GM18499 (cell line): ENCODE data around the gene DAD1.

Experiments used
- ATAC-seq: cut with Tn5 transposase; IDR thresholded peaks from one replicate; pipeline ENCODE4 v1.9.1; 2021; ENCODE audit warnings: moderate number of reproducible peaks; ENCODE audit not compliant: insufficient read depth, unreplicated experiment

DAD1 gene

DNA sequence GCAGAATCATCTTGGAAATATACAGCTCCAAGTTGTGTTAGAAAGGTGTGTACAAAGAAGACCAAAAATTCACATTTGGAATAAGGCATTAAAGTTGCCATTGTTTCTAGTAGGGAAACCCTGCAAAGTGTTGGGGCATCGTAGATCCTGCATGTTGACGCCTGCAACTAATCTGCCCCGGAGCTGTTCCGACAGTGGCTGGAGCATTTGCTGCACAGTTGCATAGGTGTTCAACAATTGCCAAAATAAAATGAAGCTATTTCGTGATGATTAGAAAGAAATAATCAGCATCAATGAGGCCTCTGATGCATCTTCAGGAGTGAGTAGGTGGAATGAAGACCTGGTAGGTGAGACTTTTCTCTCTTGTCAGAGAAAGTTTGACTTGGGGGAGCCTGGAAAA, 47.3 kb downstream of the DAD1 start:
- ATAC-seq = no peak

DNA sequence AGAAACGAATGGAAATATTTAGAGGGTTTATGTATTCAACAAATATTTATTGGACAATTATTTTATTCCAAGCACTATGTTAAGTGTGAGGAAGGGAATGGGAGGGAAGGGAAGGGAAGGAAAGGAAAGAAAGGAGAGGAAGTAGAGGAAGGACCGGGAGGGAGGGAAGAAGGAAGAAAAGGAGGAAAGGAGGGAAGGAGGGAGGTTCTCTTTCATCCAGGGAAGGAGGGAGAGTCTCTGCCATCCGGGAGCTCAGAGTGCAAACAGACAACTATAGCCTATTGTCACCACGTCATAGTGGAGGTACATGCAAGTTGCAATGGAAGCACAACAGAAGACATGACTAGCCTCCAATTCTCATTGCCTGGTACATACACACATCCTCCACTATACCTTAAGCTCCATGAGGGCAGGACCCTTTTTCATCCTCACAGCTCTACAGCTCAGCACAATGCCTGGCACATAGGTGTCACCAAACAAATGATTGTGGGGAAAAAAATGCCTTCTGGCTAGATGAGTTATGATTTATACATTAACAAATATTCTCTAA, 48.1 kb downstream of the DAD1 start:
- ATAC-seq = no peak

DNA sequence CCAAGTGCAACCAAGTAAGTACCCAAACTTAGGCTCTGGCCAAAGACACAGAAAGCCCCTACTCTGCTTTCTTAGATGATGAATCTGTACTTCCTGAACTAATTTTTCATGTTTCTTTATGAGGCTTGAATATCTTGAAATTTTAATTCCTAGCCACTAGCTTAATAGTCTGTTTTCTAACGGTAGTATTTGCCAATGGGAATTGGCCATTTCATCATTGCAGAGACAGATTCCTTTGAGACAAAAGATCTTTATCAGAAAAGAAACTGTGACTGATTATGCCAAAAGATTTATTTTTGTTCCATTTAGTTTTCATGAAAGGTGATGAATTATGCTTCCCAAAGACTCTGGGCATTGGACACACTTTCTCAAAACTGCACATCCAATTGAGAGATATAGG, 48.7 kb downstream of the DAD1 start:
- ATAC-seq = no peak

DNA sequence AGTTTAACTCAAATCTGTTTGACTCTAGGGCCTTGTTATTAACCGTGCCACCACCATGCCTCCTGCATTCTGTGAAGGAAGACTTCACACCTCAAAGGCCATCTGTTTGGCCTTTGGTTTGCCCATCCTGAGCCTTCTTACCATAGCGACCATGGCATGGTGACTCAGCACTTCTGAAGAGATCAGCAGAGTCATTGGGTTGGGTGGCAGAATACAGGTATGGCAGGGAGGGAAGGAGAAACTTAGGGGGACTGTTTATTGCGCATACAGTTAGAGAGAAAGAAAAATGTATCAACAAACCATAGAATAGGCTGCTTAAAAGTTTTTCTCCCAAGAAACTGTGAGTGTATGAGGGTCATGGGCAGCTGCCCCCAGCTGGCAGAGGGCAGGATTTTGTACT, 49.2 kb downstream of the DAD1 start:
- no peak for ATAC-seq

DNA sequence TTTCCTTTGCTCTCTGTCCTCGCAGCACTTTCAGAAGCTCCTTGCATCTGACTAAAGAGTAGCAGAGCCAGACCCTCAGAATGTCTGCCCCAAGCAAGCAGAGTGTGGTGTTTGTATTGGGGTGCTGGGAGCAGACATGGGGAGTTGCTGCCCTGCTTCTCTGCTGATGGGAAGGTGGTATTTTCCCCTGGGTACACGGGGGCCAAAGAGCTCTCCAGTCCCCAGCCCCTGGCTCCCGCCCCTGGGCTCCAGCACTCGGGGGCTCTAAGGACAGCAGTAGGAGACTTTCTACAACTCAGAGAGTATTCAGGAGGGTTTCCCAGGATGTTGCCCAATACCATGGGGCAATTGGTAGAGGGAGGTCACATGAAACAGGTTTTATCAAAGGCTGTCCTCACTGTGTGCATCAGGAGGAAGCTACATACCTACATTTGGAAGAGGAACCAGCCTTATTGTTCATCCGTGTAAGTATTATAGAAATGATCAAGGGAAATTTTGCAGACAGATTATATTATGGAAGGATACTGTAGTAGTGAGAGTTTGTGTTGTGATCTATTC, 50.3 kb downstream of the DAD1 start:
- ATAC-seq = no peak

DNA sequence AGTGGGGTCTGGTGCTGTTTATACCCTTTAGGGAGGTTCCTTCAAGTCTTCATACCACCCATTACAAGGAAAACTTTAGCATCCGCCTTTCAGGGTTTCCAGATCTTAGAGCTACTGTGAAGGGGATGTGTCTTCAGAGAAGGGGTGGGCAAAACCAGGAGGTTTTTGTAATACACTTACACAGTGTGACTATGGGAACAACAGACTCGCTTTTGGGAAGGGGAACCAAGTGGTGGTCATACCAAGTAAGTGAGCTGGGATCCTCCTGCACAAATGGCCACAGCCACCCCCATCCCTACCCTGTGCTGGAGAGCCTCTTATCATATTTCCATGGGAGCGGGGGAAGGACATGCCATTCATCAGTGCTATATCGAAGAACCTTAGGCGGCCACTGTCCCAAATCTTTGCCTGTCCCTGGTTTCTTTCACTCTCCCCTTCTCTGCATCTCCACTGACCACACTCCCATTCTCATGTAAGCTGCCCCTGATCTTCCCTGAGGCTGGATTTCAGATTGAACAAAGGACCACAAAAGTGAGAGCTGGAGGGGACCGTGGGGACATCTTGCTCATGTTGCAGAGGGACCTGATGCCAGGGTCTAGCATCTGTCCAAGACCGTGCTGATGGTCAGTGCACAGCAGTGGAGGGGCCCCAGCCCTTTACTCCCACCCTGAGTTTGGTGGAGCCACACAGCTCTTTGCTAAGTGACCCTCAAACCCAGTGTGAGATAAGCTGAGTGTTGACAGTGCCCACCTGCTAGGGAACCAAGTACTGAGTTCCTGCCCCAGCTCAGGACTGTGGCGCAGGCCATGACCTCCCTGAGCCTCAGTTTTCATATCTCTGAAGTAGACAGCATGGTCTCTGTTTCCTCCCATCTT, 51.4 kb downstream of the DAD1 start:
- ATAC-seq = no peak

DNA sequence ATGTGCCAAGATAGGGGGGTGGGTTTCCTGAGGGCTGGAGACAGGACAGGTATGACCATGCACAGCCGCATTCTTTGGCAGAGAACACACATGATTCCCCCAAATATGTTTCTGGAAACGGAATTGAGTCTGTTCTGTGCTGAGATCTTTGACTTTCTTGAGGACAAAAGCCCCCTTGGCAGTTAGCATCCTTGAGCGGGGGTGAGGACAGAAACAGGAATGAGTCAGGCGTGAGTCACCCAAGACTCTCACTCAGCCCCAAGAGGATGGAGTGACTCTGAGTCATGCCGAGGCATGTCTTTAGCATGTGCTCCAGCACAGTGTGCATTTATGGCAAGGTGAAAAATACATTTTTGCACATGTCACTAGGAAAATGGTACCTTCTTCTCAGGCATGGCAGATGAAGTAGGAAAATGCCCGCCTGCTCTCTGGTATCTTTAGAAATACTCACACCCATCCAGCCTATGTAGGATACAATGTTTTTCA, 52.1 kb downstream of the DAD1 start:
- peak; percentile 76 for ATAC-seq

DNA sequence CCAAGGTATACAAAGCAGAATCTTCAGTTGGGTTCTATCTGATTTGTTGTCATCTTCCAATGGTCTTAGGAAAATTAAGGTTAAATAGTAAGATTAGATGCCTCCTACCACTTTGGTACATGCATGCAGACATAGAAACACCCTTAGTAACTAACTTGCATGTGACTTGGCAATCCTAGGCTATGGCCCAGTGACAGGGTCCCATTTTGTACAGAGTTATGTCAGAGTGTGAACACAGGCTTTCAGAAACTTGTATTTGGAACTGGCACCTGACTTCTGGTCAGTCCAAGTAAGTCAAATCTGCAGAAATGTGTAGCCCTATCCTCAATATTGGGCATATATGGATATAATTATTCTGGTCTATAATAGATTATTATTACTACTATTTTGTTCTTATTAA, 53.1 kb downstream of the DAD1 start:
- no peak for ATAC-seq

DNA sequence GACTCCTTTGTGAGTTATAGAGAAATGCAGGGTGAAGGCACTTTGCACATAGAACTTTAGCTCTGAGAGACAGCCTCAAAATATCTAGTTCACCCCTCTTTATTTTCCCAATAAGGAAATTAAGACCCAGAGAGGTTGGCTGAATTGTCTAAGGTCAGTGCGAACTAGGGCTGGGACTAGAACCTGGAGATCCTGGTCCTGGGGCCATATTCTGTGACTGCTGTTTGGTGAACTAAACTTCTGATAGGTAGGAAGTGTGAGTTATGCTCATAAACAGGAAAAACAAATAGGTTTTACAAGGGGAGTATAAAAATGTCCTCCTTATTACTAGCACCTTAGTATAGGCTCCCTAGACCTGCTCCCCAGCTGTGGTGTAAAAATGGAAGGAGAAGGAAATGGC, 53.9 kb downstream of the DAD1 start:
- no peak for ATAC-seq

DNA sequence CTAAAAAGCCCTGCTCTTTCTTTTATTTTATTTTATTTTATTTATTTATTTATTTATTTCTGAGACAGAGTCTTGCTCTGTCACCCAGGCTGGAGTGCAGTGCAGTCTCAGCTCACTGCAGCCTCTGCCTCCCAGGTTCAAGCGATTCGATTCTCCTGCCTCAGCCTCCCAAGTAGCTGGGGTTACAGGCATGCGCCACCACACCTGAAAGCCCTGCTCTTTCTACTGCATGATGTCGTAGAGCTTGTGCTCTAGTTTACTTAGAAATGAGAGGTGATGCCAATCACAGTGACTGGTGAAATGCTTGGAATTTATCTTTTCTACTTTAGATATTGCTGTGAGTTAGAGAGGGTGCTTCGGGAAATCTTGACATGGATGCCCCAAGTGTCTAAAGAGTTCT, 54.5 kb downstream of the DAD1 start:
- no peak for ATAC-seq

DNA sequence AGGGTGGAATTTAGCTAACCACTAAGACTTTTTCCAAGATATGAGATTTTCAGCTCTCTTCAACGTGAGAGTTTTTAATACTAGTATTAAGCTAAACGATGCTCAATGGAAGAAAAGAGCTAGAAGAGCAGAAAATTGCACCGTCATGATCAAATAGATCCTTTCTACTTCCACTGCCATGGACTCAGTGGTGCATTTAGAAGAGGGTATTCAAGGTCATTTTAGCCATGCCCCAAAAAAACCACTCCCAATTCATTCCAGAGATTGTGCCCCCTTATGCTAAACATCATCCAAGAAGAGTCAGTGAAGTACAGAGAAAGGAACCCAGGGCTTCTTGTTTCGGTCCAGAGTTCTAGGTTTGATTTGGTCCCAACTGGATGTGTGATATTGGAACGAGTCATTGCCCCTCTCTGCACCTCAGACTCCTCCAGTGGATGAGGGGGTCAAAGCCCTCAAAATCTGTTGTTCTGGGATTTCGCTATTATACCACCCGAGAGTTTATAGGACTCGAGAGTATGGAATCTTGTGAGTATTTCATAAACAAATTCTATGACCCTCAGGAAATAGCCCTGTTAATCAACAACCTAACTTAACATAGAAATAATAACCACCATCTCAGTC, 55.2 kb downstream of the DAD1 start:
- ATAC-seq = no peak

DNA sequence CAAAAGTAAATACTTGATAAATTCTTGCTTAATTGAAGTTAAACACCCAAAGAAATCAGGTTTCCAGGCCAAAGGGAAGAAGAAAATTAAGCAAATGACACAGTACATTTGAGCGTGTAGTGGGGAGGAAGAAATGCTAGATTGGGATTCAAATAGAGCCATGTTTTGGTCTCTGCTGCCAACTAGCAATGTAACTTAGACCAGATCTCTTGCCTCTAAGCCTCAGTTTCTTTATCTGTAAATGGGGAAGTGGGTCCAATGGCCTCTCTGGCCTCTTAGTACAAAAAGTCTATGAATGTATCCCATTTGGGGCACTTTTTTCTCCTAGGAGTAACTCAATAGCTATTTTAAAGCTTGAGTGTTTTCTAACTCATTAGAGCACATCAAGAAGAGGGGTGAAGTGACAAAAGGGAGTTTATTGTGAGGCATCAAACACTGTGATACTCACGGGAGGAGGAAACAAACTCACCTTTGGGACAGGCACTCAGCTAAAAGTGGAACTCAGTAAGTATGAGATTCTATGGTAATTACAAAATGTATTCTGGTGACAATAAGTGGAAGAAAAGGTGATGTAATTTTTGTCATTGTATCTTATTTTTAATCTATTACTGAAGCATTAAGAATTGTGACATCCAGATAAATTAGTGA, 55.8 kb downstream of the DAD1 start:
- ATAC-seq = no peak

DNA sequence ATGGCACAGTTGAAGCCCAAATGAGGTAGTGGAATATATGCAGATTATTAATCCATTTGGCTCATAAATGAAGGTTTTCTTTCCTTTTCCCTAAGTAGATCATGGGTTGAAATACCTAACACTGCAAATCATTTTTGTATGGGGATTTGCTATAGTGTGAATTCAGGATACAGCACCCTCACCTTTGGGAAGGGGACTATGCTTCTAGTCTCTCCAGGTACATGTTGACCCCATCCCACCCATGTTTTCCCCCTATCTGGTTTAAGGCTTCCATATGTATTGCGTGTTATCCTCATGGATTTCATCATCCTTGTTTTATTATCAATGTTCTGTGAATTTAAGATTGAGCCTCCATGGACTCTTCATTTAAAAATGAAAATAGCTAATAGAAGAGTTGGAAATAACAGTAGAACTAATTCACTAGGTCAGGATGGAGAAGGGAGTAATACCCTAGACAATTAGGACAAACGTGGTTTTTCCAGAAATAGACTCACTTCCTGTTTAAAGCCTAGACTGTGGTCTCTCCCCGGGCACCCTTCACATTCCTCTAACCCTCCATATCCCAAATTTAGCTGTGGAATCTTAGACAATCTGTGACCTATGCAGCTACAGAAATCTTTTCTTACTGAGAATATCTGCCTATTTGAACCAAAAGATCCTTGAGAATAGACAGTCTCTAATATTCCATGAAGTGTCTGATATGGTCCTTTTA, 56.5 kb downstream of the DAD1 start:
- no peak for ATAC-seq

DNA sequence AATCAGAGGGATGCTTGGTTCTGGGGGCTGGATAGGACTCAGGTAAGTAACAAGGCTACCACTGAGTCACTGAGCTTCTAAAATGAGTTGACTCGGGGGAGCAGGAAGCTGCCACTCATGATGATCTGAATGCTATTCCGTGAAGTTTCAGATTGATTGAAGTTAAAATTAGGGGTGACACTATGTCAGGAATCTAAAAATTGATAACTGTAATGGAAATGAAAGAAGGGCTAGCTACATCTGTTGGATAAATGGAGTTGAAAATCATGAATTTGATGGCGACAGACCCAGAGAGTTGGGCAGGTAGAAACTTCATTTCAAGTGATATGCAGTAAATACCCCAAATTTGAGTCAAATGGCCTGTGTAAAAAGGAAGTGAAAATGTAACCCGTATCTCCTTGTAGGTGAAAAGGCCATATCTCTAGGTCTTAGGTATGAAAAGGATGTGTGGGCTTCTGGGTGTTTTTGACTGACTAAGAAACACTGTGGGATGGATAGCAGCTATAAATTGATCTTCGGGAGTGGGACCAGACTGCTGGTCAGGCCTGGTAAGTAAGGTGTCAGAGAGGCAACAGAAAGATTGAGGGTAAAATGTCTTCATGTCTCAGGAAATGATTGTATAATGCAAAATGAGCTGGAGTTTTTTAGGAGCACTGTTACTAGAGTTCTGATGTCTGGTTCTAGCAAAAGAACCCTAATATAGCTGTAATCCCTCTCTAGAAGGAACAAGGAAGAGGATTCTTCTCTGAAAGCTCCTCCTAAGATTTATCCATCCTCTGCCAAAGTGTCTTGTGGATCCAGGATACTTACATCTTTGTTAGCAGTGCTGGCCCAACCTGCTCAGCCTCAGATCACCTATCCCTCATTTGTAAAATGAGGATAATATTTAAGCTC, 57.3 kb downstream of the DAD1 start:
- ATAC-seq = peak; percentile 56

DNA sequence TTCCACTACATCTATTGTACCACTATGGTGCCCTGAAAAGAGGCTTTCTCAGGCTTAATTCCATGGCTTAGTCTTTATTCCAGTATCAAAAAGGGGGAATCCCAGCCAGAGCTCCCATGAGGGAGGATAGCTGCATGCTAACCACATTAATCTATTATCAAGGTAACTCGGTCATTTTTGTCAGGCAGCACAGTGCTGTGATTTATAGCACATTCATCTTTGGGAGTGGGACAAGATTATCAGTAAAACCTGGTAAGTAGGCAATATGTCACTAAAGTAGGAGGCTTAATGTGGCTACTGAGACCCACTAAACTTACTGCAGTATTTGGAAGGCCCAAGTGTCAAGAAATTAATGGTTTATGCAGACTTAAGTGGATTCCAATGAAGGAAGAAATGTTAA, 58.9 kb downstream of the DAD1 start:
- no peak for ATAC-seq

DNA sequence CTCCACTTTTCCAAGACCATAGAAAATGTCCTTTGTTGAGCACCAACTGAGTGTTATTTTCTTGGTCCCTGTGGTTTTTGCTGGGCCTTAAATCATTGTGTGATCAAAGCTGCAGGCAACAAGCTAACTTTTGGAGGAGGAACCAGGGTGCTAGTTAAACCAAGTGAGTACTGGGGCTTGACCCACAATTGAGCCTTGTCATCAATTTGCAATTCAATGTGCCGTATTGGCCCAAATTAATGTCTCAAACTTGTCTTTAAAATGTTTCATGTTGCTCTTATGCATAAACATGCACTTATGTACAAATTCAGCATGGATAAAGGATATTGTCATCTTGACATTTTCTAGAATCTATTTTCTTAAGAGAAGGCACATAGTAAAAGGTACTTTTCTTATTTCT, 62.3 kb downstream of the DAD1 start:
- no peak for ATAC-seq

DNA sequence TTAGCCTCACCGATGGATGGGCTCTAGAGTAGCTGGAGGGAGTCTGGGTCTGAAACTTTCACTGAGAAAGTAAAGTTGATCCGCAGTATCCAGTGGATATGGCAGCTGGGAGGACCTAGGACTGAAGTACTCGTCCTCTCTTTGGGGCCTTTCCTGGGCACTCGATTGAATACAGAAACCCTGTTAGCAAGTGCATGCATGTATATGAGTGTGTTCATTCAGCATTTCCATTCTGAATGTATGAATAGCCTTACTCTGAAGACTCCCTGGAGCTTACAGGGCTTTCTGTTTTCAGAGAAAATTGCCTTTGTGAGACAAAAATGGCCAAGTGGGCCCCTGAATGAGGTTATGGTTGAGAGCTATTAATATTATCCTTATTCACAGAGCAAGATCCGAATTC, 62.8 kb downstream of the DAD1 start:
- ATAC-seq = no peak

DNA sequence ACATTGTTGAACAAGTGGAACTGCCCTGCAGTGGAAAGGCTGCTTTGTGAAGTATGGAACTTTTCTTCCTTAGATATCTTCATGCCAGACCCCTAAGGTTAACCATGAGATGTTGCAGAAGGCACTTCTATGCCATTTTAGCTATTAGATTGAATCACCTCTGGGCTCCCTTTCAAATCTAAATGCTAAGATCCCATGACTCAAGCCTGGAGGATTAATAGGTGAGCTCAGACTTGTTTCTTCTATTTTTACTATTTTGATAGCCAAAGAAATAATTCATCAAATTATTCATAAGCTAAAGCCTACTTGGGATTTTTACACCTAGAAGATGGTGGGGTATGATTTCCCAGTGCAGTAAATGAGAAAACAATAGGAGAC, 64.3 kb downstream of the DAD1 start:
- ATAC-seq = no peak

DNA sequence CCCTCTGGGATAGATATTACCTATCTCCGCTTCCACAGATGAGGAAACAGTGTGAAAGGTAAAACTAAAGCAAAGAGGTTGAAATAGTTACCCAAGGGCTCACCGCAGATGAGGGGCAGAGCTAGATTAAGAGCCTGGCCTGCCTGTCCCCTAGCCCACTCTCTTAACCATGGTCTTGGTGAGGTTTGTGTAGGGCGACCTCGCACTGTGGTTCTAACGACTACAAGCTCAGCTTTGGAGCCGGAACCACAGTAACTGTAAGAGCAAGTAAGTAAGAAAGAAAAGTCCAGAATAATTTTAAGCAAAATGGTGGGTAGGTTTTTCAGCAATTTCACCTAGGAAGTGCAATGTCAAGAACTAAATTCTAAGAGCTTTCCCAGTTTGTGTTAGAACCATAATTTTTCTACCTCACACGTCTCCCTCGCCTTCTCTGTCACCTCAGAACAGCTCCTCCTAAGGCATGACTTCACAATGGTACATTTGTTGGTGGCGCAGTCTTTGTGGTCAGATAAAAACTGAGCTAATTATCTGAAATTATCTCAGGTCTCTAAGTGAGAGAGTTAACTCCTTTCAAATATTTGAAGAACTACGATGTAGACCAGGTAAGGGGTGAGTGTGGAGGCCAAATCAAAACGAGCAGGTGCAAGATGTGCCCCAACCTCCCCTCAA, 64.8 kb downstream of the DAD1 start:
- ATAC-seq = no peak
